ENCODE results near the gene OAF. TPM values are rescaled to one million over a fixed set of nuclear protein-coding genes. Genes with fewer than 3 reads are reported as not detected.

OAF gene
- total RNA-seq, 2 experiments from 2014 or later: 3.7 to 4.6 TPM

GRCh38 chr11:120217526-120217925, 6.7 kb downstream of the OAF start:
- no peak for DNase-seq
- Mint-ChIP-seq H3K27ac (no peak overlapping the region), H3K9me3 (no peaks in the 10 kb centered on the region), H3K4me3 (no peak overlapping the region), H3K36me3 (ENCODE audit: low read depth) (no peaks in the 10 kb centered on the region), H3K27me3 (no peaks in the 10 kb centered on the region), H3K4me1 (ENCODE audit: low read depth) (peaks cover 5% of the 10 kb centered on the region)
- ATAC-seq: no peak
- intact Hi-C loops (cut with micrococcal nuclease): no loop called here
- TF ChIP-seq CTCF (IDR thresholded peaks at IDR 0.05): no peak
- ChIA-PET CTCF (no interaction called here), POLR2A (no interaction called here)

DNA sequence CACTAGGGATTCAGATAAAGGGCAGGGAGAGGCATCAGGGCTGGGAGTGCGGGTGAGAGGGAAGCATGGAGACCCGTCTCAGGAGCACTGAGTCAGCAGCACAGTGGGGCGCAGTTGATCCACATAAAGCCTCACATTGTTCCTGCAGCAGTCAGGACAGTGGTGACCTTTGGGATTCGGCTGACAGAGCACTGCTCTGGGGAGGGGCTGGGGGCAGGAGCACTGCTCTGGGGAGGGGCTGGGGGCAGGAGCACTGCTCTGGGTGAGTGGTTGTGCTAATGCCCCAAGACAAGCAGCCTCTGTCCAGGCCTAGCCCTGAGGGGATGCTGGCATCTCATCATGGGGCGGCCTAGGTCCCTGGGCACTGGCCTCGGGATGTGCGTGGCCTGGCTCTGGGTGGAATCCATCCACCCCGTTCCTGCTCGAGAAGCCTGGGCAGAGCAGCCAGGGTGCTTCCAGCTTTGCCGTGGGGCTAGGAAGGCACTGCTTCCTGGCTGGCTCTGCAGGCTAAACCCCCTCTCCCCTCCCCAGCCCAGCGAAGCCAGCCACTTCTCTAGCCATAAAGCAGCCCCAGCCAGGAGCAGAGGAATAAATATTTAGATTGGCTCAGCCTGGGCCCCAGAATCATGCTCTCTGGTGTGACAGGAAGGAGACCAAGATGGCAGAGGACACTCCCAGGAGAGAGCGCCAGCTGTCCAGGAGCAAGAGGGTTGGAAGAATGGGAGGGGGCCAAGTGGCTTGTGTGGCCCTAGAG, 7.3 kb downstream of the OAF start:
- ATAC-seq (no peak), DNase-seq (no peak)
- intact Hi-C loops (cut with micrococcal nuclease): no loop called here
- Mint-ChIP-seq H3K4me3 (no peak overlapping the region), H3K36me3 (ENCODE audit: low read depth) (no peaks in the 10 kb centered on the region), H3K9me3 (no peaks in the 10 kb centered on the region), H3K27me3 (no peaks in the 10 kb centered on the region), H3K4me1 (ENCODE audit: low read depth) (peaks cover 4% of the 10 kb centered on the region), H3K27ac (no peak overlapping the region)
- TF ChIP-seq CTCF (IDR thresholded peaks at IDR 0.05): no peak
- POLR2A ChIA-PET: no interaction called here
- CTCF ChIA-PET: no interaction called here

GRCh38 chr11:120218695-120219033, 7.8 kb downstream of the OAF start:
- ChIA-PET CTCF (no interaction called here), POLR2A (no interaction called here)
- no peak for ATAC-seq
- H3K27ac Mint-ChIP-seq: no peak overlapping the region
- intact Hi-C loops (cut with micrococcal nuclease): no loop called here
- TF ChIP-seq CTCF (IDR thresholded peaks at IDR 0.05): no peak
- no peaks in the 10 kb centered on the region for H3K27me3 Mint-ChIP-seq
- H3K9me3 Mint-ChIP-seq: no peaks in the 10 kb centered on the region
- DNase-seq: no peak
- H3K4me1 Mint-ChIP-seq (ENCODE audit: low read depth): peaks cover 4% of the 10 kb centered on the region
- no peaks in the 10 kb centered on the region for H3K36me3 Mint-ChIP-seq (ENCODE audit: low read depth)
- no peak overlapping the region for H3K4me3 Mint-ChIP-seq

- ATAC-seq (no peak), DNase-seq (no peak)
- ChIA-PET CTCF (no interaction called here), POLR2A (no interaction called here)
- intact Hi-C loops (cut with micrococcal nuclease): no loop called here
- no peaks in the 10 kb centered on the region for H3K36me3 Mint-ChIP-seq (ENCODE audit: low read depth)
- H3K27me3 Mint-ChIP-seq: no peaks in the 10 kb centered on the region
- no peaks in the 10 kb centered on the region for H3K9me3 Mint-ChIP-seq
- peaks cover 4% of the 10 kb centered on the region for H3K4me1 Mint-ChIP-seq (ENCODE audit: low read depth)
- no peak for TF ChIP-seq CTCF (IDR thresholded peaks at IDR 0.05)
- H3K4me3 Mint-ChIP-seq: no peak overlapping the region
- no peak overlapping the region for H3K27ac Mint-ChIP-seq
Observed at GRCh38 chr11:120219232-120219937, 8.6 kb downstream of the OAF start.

DNA sequence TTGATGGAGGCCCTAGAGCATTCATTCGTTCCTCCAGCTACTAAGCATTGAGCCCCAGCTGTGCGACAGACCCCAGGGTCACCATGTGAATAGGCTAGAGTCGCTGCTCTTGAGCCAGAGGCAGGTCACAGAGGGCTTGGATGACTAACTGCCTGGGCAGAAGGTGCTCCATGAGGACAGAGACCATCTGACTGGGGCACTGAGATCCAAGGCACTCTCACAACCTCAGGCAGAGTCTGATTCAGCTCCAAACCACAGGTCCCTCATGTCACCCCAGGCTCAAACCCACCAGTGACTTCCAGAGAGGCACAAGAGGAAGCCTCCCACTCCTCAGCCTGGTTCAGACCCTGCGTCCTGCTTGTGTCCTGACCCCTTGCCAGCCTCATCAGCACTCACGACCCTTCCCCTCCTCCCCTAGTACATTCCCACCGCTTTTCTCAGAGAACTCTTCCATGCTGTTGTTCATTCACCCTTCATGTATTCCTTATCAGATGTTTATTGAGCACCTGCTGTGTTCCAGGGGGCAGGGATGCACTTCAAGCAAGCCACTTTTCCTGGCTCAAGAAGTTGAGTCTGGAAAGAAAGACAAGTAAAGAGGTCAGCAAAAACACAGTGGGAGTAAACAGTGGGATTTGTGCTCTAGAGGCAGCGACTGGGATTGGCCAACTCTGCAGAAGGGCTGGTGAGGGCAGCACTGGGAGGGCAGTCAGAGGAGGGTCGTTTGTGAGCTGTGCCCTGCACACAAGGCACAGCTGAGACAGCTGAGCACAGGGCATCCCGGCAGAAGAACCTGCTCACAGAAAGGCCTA, 9.3 kb downstream of the OAF start:
- Mint-ChIP-seq H3K9me3 (no peaks in the 10 kb centered on the region), H3K4me1 (ENCODE audit: low read depth) (peaks cover 7% of the 10 kb centered on the region), H3K4me3 (no peak overlapping the region), H3K27me3 (no peaks in the 10 kb centered on the region), H3K36me3 (ENCODE audit: low read depth) (no peaks in the 10 kb centered on the region), H3K27ac (no peak overlapping the region)
- ChIA-PET CTCF (interaction anchor here (0.9 kb wide), 1 partner anchor 15 kb away, joined by 3 read pairs; no protein-coding TSS in a partner anchor), POLR2A (no interaction called here)
- no peak for TF ChIP-seq CTCF (IDR thresholded peaks at IDR 0.05)
- no peak for ATAC-seq
- intact Hi-C loops (cut with micrococcal nuclease): no loop called here
- no peak for DNase-seq

All from activated CD8-positive, alpha-beta T cell treated with anti-CD3 and anti-CD28 coated beads for 36 hours (primary cell).